ENCODE data around the gene USP38.

GRCh38 chr4:143186649-143187048, 1.9 kb downstream of the USP38 start:
- TF ChIP-seq POLR2A (IDR thresholded peaks at IDR 0.05) (no peak), CTCF (IDR thresholded peaks at IDR 0.05 in 8 of 11, conservative IDR thresholded peaks at IDR 0.05 in 3 of 11) (no peak)
